Loucy (cell line): Measurements from ENCODE around the gene COL23A1.

Experiments
- H2AFZ ChIP-seq: fragments of 200-600 bp; sonication (generic); 2 replicates; pipeline ENCODE4 v1.6.0; 2016; ENCODE audit warnings: antibody characterized with exemption, mild to moderate bottlenecking, low read length, moderate library complexity
- H3F3A ChIP-seq: fragments of 200-600 bp; 2 replicates; pipeline ENCODE4 v1.6.0; 2016; ENCODE audit warnings: antibody characterized with exemption, low read depth, mild to moderate bottlenecking
- H3K27me3 ChIP-seq: fragments of 200-600 bp; sonication (generic); 2 replicates; pipeline ENCODE4 v1.6.1; 2014; ENCODE audit warnings: low read length, mild to moderate bottlenecking; ENCODE audit not compliant: insufficient read depth, poor library complexity, severe bottlenecking
- H3K36me3 ChIP-seq: fragments of 200-600 bp; sonication (generic); 2 replicates; pipeline ENCODE4 v1.6.1; 2016; ENCODE audit warnings: low read length; ENCODE audit not compliant: insufficient read depth
- H3K4me1 ChIP-seq: fragments of 200-600 bp; sonication (generic); 2 replicates; pipeline ENCODE4 v1.5.1; 2014; ENCODE audit warnings: low read length, mild to moderate bottlenecking; ENCODE audit not compliant: insufficient read depth, poor library complexity, severe bottlenecking
- H3K4me2 ChIP-seq: fragments of 200-600 bp; sonication (generic); 2 replicates; pipeline ENCODE4 v1.6.0; 2014; ENCODE audit warnings: antibody characterized with exemption, low read length, low read depth, mild to moderate bottlenecking; ENCODE audit not compliant: poor library complexity, severe bottlenecking
- H3K4me3 ChIP-seq: fragments of 200-600 bp; sonication (generic); 2 replicates; pipeline ENCODE4 v1.5.1; 2014; ENCODE audit warnings: low read length, mild to moderate bottlenecking, mixed read lengths; ENCODE audit not compliant: poor library complexity, severe bottlenecking
- H3K79me2 ChIP-seq: fragments of 200-600 bp; sonication (generic); 2 replicates; pipeline ENCODE4 v1.6.1; 2014; ENCODE audit warnings: low read length; ENCODE audit not compliant: insufficient read depth
- H3K9ac ChIP-seq: fragments of 200-600 bp; sonication (generic); 2 replicates; pipeline ENCODE4 v1.6.0; 2014; ENCODE audit warnings: mild to moderate bottlenecking, low read depth, low read length, moderate library complexity; ENCODE audit not compliant: poor library complexity, severe bottlenecking
- H3K9me2 ChIP-seq: fragments of 200-600 bp; sonication (generic); replicated peaks from 2 replicates; pipeline ENCODE4 v1.6.1; 2016; ENCODE audit warnings: low read depth, low read length, mixed read lengths
- H3K9me3 ChIP-seq: fragments of 200-600 bp; sonication (generic); 2 replicates; pipeline ENCODE4 v1.6.1; 2014; ENCODE audit warnings: mild to moderate bottlenecking, antibody characterized with exemption, low read length, low read depth; ENCODE audit not compliant: insufficient read depth
- H4K20me1 ChIP-seq: fragments of 200-600 bp; sonication (generic); 2 replicates; pipeline ENCODE4 v1.6.0; 2014; ENCODE audit warnings: antibody characterized with exemption, low read length, mild to moderate bottlenecking; ENCODE audit not compliant: insufficient read depth, poor library complexity, severe bottlenecking
- EZH2phosphoT487 ChIP-seq: fragments of 200-600 bp; IDR thresholded peaks from 2 replicates; pipeline ENCODE4 v1.6.1; 2018; ENCODE audit warnings: antibody characterized with exemption, mild to moderate bottlenecking, moderate library complexity, borderline replicate concordance
- TF ChIP-seq, protein P1 (sequence below): fragments of 200-600 bp; sonication (generic); conservative IDR thresholded peaks from 2 replicates; pipeline ENCODE4 v1.5.1; 2014; ENCODE audit warnings: mild to moderate bottlenecking, antibody characterized with exemption, low read length

COL23A1 gene

DNA sequence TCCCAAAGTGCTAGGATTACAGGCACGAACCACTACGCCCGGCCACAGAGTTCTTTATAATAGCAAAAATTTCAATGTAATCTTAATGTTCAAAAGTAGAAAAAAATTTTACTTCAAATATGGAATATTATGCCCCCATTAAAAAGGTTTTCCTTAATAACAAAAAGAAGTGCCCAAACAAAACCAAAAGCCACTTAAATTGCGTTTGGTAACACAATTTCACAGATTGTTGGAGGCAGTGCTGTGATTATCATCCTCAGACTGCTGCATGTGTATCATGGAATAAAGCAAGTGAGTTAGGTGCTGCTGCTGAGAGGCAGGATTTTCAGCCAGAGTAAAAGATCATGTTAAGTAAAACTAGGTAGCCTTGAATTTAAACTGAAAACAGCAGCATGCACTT, 132.7 kb downstream of the COL23A1 start:
- H3K9ac ChIP-seq: no peak overlapping the region
- no peaks in the 10 kb centered on the region for H3K9me2 ChIP-seq
- H4K20me1 ChIP-seq: no peaks in the 10 kb centered on the region
- H3K4me3 ChIP-seq: no peak overlapping the region
- no peaks in the 10 kb centered on the region for H3K9me3 ChIP-seq
- no peak overlapping the region for H2AFZ ChIP-seq
- no peaks in the 10 kb centered on the region for H3K27me3 ChIP-seq
- H3K36me3 ChIP-seq: no peaks in the 10 kb centered on the region
- no peaks in the 10 kb centered on the region for H3K4me1 ChIP-seq
- H3K79me2 ChIP-seq: no peaks in the 10 kb centered on the region
- H3K4me2 ChIP-seq: no peak overlapping the region
- no peaks in the 10 kb centered on the region for H3F3A ChIP-seq
- no peak for TF ChIP-seq EZH2phosphoT487
- TF ChIP-seq, protein P1, sequence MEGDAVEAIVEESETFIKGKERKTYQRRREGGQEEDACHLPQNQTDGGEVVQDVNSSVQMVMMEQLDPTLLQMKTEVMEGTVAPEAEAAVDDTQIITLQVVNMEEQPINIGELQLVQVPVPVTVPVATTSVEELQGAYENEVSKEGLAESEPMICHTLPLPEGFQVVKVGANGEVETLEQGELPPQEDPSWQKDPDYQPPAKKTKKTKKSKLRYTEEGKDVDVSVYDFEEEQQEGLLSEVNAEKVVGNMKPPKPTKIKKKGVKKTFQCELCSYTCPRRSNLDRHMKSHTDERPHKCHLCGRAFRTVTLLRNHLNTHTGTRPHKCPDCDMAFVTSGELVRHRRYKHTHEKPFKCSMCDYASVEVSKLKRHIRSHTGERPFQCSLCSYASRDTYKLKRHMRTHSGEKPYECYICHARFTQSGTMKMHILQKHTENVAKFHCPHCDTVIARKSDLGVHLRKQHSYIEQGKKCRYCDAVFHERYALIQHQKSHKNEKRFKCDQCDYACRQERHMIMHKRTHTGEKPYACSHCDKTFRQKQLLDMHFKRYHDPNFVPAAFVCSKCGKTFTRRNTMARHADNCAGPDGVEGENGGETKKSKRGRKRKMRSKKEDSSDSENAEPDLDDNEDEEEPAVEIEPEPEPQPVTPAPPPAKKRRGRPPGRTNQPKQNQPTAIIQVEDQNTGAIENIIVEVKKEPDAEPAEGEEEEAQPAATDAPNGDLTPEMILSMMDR: no peak

DNA sequence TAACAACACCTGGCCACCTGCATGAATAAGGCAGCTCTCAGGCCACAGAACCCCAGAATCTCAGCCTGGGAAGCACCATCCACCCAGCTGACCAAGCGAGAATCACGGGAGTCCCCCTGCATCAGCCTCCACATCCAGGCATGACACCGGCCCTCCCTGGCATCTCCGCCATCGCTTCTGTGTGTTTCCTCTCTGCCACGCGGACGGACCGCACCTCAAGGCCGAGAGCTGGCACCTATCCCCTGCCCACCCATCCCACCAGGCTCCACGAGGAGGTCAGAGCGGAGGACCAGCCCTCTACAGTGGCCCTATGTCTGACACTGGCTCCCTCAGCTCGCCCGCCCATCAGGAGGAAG, 134.7 kb downstream of the COL23A1 start:
- Histone ChIP-seq H3K4me2 (no peak overlapping the region), H4K20me1 (no peaks in the 10 kb centered on the region), H3K36me3 (no peaks in the 10 kb centered on the region), H2AFZ (no peak overlapping the region), H3K9me3 (no peaks in the 10 kb centered on the region), H3F3A (no peaks in the 10 kb centered on the region), H3K27me3 (no peaks in the 10 kb centered on the region), H3K9me2 (no peaks in the 10 kb centered on the region), H3K79me2 (no peaks in the 10 kb centered on the region), H3K4me1 (no peaks in the 10 kb centered on the region), H3K4me3 (no peak overlapping the region), H3K9ac (no peak overlapping the region)
- TF ChIP-seq EZH2phosphoT487: no peak
- TF ChIP-seq, protein P1: no peak

DNA sequence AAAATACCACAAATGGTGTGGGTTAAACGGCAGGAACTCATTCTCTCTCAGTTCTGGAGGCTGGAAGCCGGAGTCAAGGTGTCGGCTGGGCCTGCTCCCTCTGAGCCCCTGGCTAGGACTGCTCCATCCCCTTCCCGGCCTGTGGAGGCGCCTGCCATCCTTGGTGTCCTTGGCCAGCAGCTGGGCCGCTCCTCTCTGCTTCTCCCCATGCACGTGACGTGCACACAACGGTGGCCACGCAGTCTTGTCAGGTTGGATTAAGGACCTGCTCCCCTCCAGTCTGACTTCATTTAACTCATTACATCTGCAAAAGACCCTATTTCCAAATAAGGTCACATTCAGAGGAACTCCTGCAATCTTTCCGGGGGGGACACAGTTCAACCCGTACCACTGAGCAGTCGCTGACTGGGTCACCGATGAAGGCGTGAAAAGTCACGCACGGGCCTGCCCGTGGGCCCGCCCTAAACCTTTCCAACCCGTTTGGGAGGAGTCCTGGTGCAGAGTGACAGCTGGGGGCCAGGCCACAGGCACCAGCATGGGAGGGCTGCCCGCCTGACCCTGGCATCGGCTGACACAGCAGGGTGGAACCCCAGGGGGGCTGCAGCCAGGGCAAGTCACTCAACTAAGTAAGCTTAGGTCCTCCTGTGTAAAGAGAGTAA, 135.2 kb downstream of the COL23A1 start:
- Histone ChIP-seq H3F3A (no peaks in the 10 kb centered on the region), H3K4me3 (no peak overlapping the region), H3K27me3 (no peaks in the 10 kb centered on the region), H3K36me3 (no peaks in the 10 kb centered on the region), H3K9me3 (no peaks in the 10 kb centered on the region), H2AFZ (no peak overlapping the region), H3K9ac (no peak overlapping the region), H3K79me2 (no peaks in the 10 kb centered on the region), H3K4me1 (no peaks in the 10 kb centered on the region), H3K9me2 (no peaks in the 10 kb centered on the region), H4K20me1 (no peaks in the 10 kb centered on the region), H3K4me2 (no peak overlapping the region)
- TF ChIP-seq, protein P1: no peak
- no peak for TF ChIP-seq EZH2phosphoT487
